ENCODE data around the gene SCP2.

SCP2 gene

GRCh38 chr1:53081384-53082066 lies 154.4 kb downstream of the SCP2 start:
- DNase-seq (ENCODE audit: low read depth, low spot score), result no peak

GRCh38 chr1:53082826-53083455 lies 155.9 kb downstream of the SCP2 start:
- no peak for DNase-seq (ENCODE audit: low read depth, low spot score)

- no peak for DNase-seq (ENCODE audit: low read depth, low spot score)
Measured at GRCh38 chr1:53083636-53084588, 156.8 kb downstream of the SCP2 start.

GRCh38 chr1:53084589-53084971 lies 157.5 kb downstream of the SCP2 start:
- no peak for DNase-seq (ENCODE audit: low read depth, low spot score)

GRCh38 chr1:53085405-53085804 lies 158.3 kb downstream of the SCP2 start:
- no peak for DNase-seq (ENCODE audit: low read depth, low spot score)

- no peak for DNase-seq (ENCODE audit: low read depth, low spot score)
Measured at GRCh38 chr1:53086491-53087070, 159.5 kb downstream of the SCP2 start.

- no peak for DNase-seq (ENCODE audit: low read depth, low spot score)
Measured at GRCh38 chr1:53087332-53088285, 160.5 kb downstream of the SCP2 start.

GRCh38 chr1:53088616-53089300 lies 161.7 kb downstream of the SCP2 start:
- DNase-seq (ENCODE audit: low read depth, low spot score), result no peak

GRCh38 chr1:53089478-53090226 lies 162.6 kb downstream of the SCP2 start:
- DNase-seq (ENCODE audit: low read depth, low spot score), result no peak

GRCh38 chr1:53090227-53091147 lies 163.4 kb downstream of the SCP2 start:
- DNase-seq (ENCODE audit: low read depth, low spot score), result no peak

- DNase-seq (ENCODE audit: low read depth, low spot score), result no peak
Measured at GRCh38 chr1:53091841-53092645, 165.0 kb downstream of the SCP2 start.

GRCh38 chr1:53092659-53093450 lies 165.8 kb downstream of the SCP2 start:
- no peak for DNase-seq (ENCODE audit: low read depth, low spot score)

- DNase-seq (ENCODE audit: low read depth, low spot score), result no peak
Measured at GRCh38 chr1:53093451-53093754, 166.3 kb downstream of the SCP2 start.

- no peak for DNase-seq (ENCODE audit: low read depth, low spot score)
Measured at GRCh38 chr1:53093778-53094532, 166.9 kb downstream of the SCP2 start.

- no peak for DNase-seq (ENCODE audit: low read depth, low spot score)
Measured at GRCh38 chr1:53094533-53094919, 167.4 kb downstream of the SCP2 start.

All from brain pericyte (primary cell).